Fibroblast of the aortic adventitia (primary cell): ENCODE data around the gene GBE1. TPM values are rescaled to one million over a fixed set of nuclear protein-coding genes. Genes with fewer than 3 reads are reported as not detected.
"Not testable (repeated sequence)": the region's sequence is repeated elsewhere in the genome, so short reads cannot be mapped to it uniquely, and the experiment has no call there.

Source experiments
- DNase-seq: peaks from one replicate; pipeline ENCODE4 v3.0.0-alpha.2; 2010; ENCODE audit warnings: low read depth
- H3K4me3 ChIP-seq: 2 replicates; pipeline ENCODE4 v1.5.1; 2011; ENCODE audit warnings: low read depth, mild to moderate bottlenecking, control low read depth, low read length, moderate library complexity
- total RNA-seq: library from RNA; depleted of rRNA; stranded (reverse); fragments of >200 nt; gene quantifications from 2 replicates; pipeline ENCODE4 v1.2.3, GENCODE V29; 2012; ENCODE audit warnings: low replicate concordance
- TF ChIP-seq, protein P1 (sequence below): IDR thresholded peaks from 2 replicates; pipeline ENCODE4 v1.5.1; 2011; ENCODE audit warnings: mild to moderate bottlenecking, low read length, control low read depth, inconsistent platforms; ENCODE audit not compliant: insufficient read depth

The GBE1 gene
- total RNA-seq, 1 donor: 204 TPM

DNA sequence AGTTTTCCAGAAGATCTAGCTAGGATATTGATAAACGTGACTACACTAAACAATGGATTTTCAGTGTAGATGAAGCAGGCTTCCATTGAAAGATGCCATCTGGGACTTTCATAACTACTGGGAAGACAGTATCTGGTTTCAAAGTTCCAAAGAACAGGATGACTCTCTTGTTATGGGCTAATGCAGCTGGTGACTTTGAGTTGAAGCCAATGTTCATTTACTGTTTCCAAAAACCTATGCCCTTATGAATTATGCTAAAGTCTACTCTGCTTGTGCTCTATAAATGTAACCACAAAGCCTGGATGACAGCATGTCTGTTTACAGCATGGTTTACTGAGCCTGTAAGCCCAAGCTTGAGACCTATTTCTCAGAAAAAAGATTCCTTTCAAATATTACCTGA lies 245.4 kb downstream of the GBE1 start:
- no peak for DNase-seq
- no peak overlapping the region for H3K4me3 ChIP-seq
- TF ChIP-seq, protein P1, sequence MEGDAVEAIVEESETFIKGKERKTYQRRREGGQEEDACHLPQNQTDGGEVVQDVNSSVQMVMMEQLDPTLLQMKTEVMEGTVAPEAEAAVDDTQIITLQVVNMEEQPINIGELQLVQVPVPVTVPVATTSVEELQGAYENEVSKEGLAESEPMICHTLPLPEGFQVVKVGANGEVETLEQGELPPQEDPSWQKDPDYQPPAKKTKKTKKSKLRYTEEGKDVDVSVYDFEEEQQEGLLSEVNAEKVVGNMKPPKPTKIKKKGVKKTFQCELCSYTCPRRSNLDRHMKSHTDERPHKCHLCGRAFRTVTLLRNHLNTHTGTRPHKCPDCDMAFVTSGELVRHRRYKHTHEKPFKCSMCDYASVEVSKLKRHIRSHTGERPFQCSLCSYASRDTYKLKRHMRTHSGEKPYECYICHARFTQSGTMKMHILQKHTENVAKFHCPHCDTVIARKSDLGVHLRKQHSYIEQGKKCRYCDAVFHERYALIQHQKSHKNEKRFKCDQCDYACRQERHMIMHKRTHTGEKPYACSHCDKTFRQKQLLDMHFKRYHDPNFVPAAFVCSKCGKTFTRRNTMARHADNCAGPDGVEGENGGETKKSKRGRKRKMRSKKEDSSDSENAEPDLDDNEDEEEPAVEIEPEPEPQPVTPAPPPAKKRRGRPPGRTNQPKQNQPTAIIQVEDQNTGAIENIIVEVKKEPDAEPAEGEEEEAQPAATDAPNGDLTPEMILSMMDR: no peak

DNA sequence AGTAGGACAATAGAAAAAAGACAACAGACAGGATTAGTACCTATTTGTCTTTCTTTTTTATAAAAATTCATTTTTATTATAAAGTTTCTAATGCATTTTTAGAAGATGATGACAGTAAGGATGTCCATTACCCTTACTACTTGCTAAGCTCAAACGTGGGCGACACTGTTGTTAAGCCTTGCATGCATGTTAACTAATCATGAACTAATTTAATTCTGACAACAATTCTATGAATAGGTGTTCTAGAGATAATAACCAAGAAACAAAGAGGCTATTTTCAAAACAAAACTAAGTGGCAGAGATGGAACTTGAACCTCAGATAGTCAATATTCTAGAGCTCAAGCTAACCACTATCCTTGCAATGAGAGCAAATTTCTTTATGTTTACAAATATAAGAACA lies 247.9 kb downstream of the GBE1 start:
- TF ChIP-seq, protein P1: no peak
- DNase-seq: no peak
- no peak overlapping the region for H3K4me3 ChIP-seq

DNA sequence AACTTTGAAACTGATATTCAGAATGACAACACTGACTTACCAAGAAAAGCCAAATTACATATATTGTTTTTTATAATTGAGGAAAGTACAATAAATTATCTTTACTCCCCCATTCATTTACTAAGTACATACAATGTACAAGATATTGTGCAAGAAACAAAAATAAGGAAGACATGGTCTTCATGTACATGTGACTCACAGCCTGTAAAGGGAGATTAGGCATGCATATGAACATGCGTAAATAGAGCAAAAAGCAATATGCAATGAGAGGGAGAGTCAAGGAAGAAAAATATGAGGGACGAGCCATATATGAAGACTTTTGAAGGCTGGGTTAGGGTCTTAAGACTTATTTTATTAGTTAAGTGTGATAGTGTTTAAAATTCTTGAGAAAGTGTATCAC lies 258.4 kb downstream of the GBE1 start:
- DNase-seq: no peak
- TF ChIP-seq, protein P1: no peak
- H3K4me3 ChIP-seq: no peak overlapping the region

DNA sequence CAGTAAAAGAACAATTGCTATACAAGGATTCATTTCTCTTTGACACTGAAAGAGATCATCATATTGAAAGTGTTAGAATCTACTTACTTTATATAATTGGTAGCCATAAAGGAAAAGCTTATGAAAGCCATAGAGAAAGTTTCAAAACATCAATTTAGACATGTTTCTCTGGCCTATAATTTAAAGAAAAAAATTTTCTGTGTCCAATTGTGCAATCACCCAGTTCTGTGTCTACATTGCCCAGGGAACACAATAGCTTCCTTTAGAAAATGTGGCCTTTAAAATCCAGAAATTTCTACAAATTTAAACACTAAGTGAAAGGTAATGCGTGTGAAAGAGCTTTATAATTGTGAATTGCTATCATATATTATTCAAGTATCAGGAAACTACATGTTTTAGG lies 259.2 kb downstream of the GBE1 start:
- no peak overlapping the region for H3K4me3 ChIP-seq
- TF ChIP-seq, protein P1: no peak
- no peak for DNase-seq

DNA sequence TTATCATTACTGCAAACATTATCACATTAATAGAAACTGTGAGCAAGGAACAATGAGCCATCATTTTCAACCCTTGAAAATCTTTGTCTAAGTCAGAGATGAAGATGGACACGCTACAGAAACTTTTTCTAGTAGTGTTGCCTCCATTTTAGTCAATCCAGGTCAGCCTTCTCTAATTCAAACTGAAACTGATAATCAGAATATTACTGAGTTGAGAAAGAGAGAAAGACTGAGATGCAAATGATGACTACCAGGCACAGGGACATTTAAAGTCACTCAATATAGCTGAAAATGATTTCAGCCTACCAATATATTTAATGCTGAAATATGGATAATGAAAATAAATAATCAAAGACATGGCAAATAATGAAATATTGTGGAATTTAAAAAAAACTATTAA lies 261.4 kb downstream of the GBE1 start:
- no peak for DNase-seq
- no peak overlapping the region for H3K4me3 ChIP-seq
- TF ChIP-seq, protein P1: no peak

DNA sequence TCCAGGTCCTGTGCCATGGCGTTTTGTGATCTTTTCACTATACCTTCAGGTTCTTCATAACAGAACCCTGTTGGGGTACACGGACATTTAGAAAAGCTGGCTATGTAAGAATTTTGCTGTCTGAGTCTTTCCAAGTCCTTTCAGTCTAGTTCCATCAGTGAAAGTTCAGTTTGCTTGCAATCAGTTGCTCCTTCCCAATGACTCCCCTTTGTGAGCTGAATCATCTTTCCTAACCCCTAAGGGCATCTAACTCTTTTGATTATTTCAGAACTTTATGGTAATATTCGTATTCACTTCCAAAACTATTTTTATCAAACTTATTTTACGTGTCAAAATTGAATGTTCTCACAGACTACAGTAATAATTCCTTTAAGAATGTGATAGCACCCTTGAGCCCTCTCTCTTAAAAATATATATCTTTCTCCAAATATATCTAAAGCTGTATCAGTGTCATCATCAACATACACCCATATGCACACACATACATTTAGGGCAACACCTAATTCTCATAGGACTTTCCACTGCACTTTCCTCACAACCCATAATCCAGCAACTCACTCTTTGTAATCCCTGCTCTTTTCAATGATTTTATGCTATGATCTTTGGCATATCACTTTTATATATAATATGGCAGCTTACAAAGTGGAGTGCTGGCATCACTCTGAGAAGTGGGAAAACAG lies 263.7 kb downstream of the GBE1 start:
- TF ChIP-seq, protein P1: no peak
- DNase-seq: no peak
- H3K4me3 ChIP-seq: no peak overlapping the region

DNA sequence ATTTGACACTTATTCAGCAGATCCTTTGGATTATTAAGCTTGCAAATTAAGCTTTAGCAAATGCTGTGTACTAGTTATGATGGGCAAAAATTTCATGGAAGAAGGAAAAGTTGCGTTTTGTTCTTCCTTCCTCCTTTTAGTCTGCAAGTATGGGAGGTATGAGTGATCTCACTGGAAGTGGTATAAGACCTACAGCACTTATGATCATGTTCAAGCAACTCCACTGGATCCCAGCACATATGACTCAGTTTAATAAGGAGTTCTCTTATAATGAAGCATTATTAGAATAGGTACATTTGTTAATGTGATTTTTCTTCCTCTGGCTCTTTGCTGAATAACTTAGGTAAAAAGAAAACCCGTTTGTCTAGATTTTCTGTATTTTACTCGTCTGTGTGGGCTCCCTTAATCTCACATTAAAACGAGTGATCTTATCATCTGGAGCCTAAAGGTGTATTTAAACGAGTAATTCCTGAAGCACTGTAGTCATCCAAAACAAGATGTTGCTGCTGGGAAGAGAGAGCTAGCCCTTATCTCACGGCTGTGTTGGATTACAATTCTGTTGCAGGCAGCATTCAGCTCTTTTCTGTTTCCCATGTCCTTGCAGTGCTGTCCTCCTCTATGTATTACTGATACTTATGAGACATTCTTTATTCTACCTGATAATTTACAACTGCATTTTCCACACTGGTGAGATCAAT lies 264.9 kb downstream of the GBE1 start:
- no peak overlapping the region for H3K4me3 ChIP-seq
- TF ChIP-seq, protein P1: no peak
- DNase-seq: no peak

DNA sequence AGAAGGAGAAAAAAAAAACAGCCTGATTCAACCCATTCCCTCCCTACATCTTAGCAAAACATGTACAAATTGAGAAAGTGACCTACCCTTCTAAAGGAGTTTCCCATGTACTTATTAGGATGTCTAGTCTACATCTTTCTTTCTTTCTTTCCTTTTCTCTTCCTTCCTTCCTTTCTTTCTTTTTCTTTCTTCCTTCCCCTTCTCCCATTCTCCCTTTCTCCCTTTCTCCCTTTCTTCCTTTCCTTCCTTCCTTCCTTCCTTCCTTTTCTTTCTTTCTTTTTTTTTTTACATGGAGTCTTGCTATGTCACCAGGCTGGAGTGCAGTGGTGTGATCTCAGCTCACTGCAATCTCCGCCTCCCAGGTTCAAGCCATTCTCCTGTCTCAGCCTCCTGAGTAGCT lies 269.0 kb downstream of the GBE1 start:
- not testable (repeated sequence) for H3K4me3 ChIP-seq, DNase-seq
